ENCODE measurements around the gene ZRSR2. TPM values are rescaled to one million over a fixed set of nuclear protein-coding genes. Genes with fewer than 3 reads are reported as not detected.

The ZRSR2 gene
- total and polyA plus RNA-seq, 2 of the 13 experiments (the other 11 are each of a cell fraction or from before 2014, with no cell fraction given) = 3.6 to 4.9 TPM

GRCh38 chrX:15870310-15870709 is 80.0 kb downstream of the ZRSR2 start:
- TF ChIP-seq TP53 (CRISPR knock-in tag; conservative IDR thresholded peaks at IDR 0.05) = no peak
- TF ChIP-seq ZNF572 (CRISPR knock-in tag; IDR thresholded peaks at IDR 0.05) = no peak
- no peak for TF ChIP-seq LCORL (IDR thresholded peaks at IDR 0.05)
- no peak for TF ChIP-seq LCORL (CRISPR knock-in tag; IDR thresholded peaks at IDR 0.05)
- TF ChIP-seq ZKSCAN8 (CRISPR knock-in tag; IDR thresholded peaks at IDR 0.05; ENCODE audit: borderline replicate concordance) = no peak
- TF ChIP-seq, protein P1, sequence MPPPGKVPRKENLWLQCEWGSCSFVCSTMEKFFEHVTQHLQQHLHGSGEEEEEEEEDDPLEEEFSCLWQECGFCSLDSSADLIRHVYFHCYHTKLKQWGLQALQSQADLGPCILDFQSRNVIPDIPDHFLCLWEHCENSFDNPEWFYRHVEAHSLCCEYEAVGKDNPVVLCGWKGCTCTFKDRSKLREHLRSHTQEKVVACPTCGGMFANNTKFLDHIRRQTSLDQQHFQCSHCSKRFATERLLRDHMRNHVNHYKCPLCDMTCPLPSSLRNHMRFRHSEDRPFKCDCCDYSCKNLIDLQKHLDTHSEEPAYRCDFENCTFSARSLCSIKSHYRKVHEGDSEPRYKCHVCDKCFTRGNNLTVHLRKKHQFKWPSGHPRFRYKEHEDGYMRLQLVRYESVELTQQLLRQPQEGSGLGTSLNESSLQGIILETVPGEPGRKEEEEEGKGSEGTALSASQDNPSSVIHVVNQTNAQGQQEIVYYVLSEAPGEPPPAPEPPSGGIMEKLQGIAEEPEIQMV (CRISPR knock-in tag; IDR thresholded peaks at IDR 0.05; ENCODE audit: low read depth) = no peak
- TF ChIP-seq SALL1 (CRISPR knock-in tag; IDR thresholded peaks at IDR 0.05) = no peak
- TF ChIP-seq MED13 (CRISPR knock-in tag; IDR thresholded peaks at IDR 0.05) = no peak
- TF ChIP-seq ZSCAN20 (CRISPR knock-in tag; IDR thresholded peaks at IDR 0.05; ENCODE audit: borderline replicate concordance) = no peak
- no peak for TF ChIP-seq ZNF33B (CRISPR knock-in tag; IDR thresholded peaks at IDR 0.05)
- no peak for TF ChIP-seq ZNF557 (CRISPR knock-in tag; IDR thresholded peaks at IDR 0.05)
- no peak for DNase-seq (ENCODE audit: low spot score)
- no peaks in the 10 kb centered on the region for H3K9me3 ChIP-seq (ENCODE audit: low read length)
- no peak overlapping the region for H3K4me3 ChIP-seq (replicated peaks in 1 of 3; ENCODE audit: insufficient read depth in 1 of 3, low read depth in 2 of 3, low read length in 3 of 3)
- no TSS peak for BruUV-seq (replicated peaks)
- CTCF ChIA-PET (ENCODE audit: low intra/inter-chr PET ratio, low total read pairs) = no interaction called here
- H2AFZ ChIP-seq (ENCODE audit: low read length) = no peak overlapping the region
- POLR2A ChIA-PET = no interaction called here
- no peaks in the 10 kb centered on the region for H4K20me1 ChIP-seq (ENCODE audit: insufficient read depth, low read length)
- in situ Hi-C loops (cut with HindIII; ENCODE audit: extremely low pct_ligation_motif_present, low pct_unique_long_range_greater_than_20kb) (no loop called here), intact Hi-C loops (cut with micrococcal nuclease; ENCODE audit: unreplicated experiment) (no loop called here)
- H3K79me2 ChIP-seq (ENCODE audit: insufficient read depth, low read length) = no peaks in the 10 kb centered on the region
- H3K36me3 ChIP-seq (replicated peaks in 1 of 2; ENCODE audit: control insufficient read depth in 1 of 2, insufficient read depth in 2 of 2, low read length in 2 of 2) = no peaks in the 10 kb centered on the region
- no peak for ATAC-seq
- FAIRE-seq = no peak
- H3K4me2 ChIP-seq (ENCODE audit: low read depth, low read length) = no peak overlapping the region
- H3K27me3 ChIP-seq (ENCODE audit: control insufficient read depth in 1 of 2, insufficient read depth in 2 of 2, low read length in 2 of 2) = no peaks in the 10 kb centered on the region
- 0% methylated on average over 4 of the region's 4 CpGs for WGBS (ENCODE audit: low lambda C conversion rate)
- H3K27ac ChIP-seq (ENCODE audit: extremely low read length, insufficient read depth, low read length) = no peak overlapping the region
- no peak overlapping the region for H3K9ac ChIP-seq (ENCODE audit: insufficient read depth, low read depth, low read length)
- no peaks in the 10 kb centered on the region for H3K4me1 ChIP-seq (ENCODE audit: insufficient read depth, low read length)

Other genes starting within 250 kb of the ZRSR2 start
- 2.2 and 3.1 TPM in 2 replicates for gene ACE2, start 189.5 kb upstream of the ZRSR2 start, total RNA-seq (2016; rRNA removed; fragmentation: Illumina TruSeq; extraction: Trizol)
- gene ACE2, start 189.5 kb upstream of the ZRSR2 start, polyA plus RNA-seq (2011; rRNA removed) = 0.44 and 0.46 TPM in 2 replicates
- gene CLTRN, start 125.7 kb upstream of the ZRSR2 start, total RNA-seq (2016; rRNA removed; fragmentation: Illumina TruSeq; extraction: Trizol) = 0.17 and 0.53 TPM in 2 replicates
- gene CLTRN, start 125.7 kb upstream of the ZRSR2 start, polyA plus RNA-seq (2011; rRNA removed) = 0.37 and 0.39 TPM in 2 replicates
- gene CA5B, start 52.2 kb upstream of the ZRSR2 start, total RNA-seq (2016; rRNA removed; fragmentation: Illumina TruSeq; extraction: Trizol) = 1.7 and 2.3 TPM in 2 replicates
- gene CA5B, start 52.2 kb upstream of the ZRSR2 start, polyA plus RNA-seq (2011; rRNA removed) = 1.8 and 2.2 TPM in 2 replicates
- 18.8 and 22.7 TPM in 2 replicates for gene AP1S2, start 64.3 kb downstream of the ZRSR2 start, total RNA-seq (2016; rRNA removed; fragmentation: Illumina TruSeq; extraction: Trizol)
- 7.1 and 10.1 TPM in 2 replicates for gene AP1S2, start 64.3 kb downstream of the ZRSR2 start, polyA plus RNA-seq (2011; rRNA removed)

All from HepG2 (cell line).